ENCODE results near the gene CALCOCO2.

Gene CALCOCO2

DNA sequence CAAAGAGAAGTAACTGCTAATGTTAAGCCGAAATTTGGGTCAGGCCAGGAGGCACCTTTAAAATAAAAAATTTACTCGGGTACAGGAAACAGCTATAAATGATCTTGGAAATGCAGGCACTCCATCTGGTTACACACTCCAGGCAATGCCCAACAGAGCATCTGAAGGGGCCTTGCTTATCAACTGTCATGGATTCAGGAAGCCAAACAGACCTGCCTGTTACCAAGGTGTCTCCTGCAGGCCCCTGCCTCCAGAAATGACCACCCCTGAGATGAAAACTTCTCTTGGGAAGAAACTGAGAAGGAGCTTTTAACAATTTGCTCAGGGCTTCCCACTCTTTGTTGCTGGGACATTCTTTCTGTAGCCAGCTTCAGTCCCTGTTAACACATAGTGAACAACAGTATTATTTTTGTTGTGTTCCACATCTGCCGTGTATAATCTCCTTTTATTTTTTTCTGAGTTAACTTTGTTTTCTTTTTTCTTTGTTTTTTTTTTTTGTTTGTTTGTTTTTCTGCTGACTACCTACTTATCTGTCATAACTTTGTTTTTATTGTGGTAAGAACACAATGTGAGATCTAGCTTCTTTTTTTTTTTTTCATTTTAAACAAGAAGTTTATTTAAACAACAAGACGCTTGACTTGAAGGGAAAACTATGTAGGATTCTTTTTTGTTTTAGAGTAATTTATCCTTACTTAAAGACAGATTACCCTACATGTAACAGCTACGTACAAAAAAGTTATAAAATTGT lies 43.0 kb downstream of the CALCOCO2 start:
- DNase-seq, result no peak

DNA sequence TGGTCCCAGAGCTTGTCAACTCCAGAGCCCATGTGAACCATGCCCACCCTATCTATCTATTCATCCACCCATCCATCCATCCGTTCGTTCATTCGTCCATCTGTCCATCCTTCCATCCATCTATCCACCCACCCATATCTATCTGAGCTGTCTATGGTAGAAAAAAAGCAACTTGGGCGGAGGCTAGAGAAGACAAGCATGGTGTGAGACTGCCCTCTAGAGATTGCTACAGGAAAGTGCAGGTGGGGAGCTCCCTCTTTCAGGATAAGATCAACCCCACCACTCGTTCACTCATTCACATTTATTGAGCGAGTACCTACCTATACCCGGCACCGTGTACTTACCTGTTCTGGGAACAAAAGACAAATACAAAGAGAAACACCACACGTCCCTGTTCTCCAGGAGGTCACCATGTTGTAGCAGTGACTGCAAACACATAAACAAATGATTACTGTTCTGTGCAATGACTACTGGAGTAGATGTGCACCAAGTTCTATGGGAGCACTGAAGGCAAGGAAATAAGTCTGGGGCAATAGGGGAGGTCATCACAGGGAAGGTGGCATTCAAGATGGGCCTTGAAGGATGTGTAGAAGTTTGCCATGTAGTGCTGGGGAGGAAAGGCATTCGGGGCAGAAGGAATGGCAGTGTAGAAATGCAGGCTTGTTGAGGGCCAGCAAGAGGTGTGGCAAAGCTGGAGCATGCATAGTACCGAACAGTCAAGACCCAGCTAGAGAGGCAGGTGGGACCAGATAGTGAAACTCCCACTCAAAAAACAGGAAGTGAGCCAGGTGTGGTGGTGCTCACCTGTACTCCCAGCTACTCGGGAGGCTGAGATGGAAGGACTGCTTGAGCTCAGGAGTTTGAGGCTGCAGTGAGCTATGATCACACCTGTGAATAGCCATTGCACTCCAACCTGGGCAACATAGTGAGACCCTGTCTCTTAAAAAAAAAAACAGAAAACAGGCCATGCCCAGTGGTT lies 48.4 kb downstream of the CALCOCO2 start:
- peak; percentile 53 to 58 for DNase-seq

DNA sequence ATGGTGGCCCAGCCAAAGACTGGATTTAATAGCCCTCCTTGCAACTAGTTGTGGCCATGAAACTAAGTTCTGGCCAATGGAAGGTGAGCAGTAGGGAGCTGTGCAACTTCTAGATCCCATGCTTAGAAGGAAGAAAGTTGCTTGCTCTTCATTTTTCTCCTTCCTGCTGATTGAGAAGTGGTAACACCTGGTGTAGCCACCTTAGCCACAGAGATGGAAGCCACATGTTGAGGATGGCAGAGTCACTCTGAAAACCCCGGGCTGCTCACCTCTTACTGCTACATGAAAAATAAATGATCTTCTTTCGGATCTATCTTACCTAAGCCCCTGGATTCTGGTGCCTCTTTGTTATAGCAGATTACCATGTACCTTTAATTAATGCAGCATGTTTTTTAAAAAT lies 51.4 kb downstream of the CALCOCO2 start:
- DNase-seq, result no peak

DNA sequence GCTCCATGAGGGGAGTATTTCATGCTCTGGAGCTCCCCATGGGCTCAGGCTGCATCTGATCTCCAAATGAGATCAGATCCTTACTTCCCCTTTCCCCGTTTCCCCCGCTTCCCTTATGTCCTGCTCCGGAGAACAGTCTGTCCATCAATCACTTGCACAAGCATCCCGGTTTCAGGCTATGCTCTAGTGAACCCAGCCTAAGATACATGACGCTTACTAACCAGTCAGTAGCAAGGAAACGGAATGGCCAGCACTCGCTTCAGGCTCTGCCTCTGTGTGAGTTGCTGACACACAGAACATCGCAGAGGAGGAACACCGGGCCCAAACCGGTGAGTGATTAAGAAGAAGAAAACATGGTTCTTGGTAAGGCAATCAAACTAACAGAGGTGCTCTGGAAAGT lies 52.3 kb downstream of the CALCOCO2 start:
- DNase-seq, result no peak

DNA sequence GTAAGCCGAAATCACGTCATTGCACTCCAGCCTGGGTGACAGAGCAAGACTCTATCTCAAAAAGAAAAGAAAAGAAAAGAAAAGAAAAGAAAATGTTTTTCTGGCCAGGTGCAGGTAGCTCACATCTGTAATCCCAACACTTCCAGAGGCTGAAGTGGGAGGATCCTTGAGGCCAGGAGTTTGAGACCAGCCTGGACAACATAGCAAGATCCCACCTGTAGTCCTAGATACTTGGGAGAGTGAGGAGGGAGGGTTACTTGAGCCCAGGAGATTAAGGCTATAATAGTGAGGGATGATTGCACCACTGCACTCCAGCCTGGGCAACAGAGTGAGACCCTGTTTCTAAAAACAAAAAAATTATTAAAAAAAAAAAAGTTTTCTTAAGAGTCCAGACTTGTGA lies 59.3 kb downstream of the CALCOCO2 start:
- DNase-seq, result no peak

DNA sequence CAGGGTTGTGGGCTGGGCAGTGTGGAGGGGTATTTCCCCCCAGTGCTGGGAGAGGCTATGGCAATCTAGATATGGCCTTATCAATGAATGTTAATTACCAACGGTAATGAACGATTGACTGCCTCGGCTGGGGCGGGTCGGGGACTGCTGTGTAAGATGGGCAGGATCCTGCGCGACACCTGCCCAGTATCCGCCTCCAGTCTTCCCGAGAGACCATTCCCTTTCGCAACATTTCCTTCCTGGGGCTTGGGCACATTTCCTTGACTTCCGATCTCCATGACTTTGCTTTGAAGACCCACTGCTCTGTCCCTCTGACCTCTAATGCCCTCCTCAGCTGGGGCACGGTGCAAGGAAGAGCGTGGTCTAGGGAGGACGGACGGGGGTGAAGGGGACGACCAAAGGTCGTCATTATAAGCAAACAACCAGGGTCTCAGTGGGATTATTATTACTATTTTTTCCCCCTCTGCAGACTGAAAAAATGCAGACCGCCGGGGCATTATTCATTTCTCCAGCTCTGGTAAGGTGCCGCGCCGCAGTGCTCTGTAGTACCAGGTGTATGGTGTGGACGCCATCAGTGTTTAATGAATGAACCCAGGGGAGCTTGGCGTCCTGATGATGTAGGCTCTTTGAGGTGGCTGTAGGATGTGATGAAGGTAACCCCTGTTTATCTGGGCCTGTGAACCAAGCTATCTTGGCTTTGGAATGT lies 62.3 kb downstream of the CALCOCO2 start:
- DNase-seq, result no peak

DNA sequence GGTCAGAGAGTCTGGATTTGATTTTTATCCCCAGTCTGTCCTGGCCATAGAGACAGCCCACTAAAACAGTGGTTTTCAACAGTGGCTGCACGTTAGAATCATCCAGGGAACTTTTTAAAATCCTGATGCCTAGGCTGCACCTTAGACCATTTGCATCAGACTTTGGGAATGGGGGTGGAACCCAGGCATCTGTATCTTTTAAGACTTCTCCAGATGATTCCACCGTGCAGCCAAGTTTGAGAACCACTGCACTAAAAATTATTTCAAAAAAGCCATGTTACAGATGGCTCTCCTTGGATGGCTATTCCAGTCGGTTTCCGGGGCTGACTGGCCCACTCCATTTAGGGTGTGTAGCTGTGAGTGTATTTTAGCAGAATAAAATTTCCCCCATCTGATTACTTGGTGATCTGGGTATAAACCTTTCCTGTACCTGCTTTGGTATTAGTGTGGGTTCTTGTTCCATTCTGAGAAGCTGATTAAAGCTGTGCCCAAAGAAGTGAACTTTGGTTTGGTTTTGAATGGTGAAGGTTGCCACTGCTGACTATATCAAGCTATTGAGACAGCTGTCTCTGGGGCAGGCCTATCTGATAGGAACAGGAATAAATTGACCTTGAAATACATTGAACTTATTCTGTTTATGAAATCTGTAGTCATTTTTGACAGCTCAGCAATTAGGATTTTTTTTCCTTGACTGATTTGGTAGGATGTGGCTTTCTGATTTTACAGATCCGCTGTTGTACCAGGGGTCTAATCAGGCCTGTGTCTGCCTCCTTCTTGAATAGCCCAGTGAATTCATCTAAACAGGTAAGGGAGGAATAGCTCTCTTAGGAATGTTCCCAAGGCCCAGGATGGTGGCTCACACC lies 63.0 kb downstream of the CALCOCO2 start:
- DNase-seq, result no peak

DNA sequence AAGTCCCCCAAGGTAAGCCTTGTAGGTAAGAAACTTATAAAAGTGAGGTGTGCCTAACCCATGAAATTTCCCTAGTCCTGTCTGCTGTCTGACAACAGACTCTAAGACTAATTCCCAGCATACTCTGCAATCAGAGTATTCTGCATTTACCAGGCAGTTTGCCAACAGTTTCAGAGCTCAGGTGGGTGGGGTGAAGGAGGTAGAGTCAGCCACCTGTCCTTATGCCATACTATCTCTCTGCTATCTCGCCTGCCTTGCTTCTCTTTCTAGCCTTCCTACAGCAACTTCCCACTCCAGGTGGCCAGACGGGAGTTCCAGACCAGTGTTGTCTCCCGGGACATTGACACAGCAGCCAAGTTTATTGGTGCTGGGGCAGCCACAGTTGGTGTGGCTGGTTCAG lies 64.1 kb downstream of the CALCOCO2 start:
- no peak for DNase-seq

DNA sequence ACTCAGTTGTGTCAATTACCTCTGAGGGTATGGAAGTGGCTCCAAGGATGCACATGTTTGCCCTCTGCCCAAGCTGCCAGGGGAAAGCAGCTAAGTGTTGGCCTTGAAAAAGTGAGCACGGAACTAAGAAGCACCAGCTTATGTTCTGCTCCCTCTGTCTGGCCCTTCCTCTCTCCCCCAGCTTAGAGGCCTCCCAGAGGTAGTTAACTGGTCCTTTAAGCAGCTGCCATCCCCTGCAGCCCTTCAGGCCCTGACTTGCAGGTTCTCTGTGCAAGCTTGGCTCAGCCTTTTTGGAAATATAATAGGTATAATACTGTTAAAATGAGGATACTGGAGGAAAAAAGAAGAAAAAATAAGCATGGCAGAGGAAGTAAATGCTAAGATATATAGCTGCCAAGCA lies 70.4 kb downstream of the CALCOCO2 start:
- DNase-seq, result no peak

DNA sequence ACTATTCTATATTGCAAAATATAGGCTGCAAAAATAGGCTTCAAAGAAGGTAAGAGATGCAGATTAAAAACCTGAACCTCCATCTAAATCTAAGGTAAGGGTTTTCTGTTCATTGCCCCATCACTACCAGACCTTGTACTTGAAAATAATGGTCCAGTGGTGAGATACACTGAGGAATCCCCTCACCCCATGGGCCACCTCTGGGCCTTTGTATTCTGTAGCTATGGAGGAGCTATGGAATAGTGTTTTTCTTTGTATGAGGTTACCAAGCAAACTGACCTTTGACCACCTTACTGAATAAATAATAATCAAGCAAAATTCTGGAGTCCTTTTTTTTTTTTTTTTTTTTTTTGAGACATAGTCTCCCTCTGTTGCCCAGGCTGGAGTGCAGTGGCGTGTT lies 72.6 kb downstream of the CALCOCO2 start:
- no peak for DNase-seq

DNA sequence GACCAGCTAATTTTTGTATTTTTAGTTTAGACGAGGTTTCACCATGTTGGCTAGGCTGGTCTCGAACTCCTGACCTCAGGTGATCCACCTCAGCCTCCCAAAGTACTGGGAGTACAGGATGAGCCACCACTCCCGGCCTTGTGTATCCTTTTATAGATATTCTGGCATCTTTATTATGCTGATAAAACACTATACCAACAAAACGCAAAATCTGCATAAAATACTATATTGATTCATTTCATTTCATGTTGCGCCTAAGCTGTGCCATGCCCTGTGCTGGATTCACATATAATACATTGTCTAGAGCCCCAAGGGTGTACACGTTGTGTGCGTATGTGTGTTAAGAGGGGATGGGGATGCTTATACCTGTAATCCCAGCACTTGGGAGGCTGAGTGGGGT lies 73.6 kb downstream of the CALCOCO2 start:
- no peak for DNase-seq

DNA sequence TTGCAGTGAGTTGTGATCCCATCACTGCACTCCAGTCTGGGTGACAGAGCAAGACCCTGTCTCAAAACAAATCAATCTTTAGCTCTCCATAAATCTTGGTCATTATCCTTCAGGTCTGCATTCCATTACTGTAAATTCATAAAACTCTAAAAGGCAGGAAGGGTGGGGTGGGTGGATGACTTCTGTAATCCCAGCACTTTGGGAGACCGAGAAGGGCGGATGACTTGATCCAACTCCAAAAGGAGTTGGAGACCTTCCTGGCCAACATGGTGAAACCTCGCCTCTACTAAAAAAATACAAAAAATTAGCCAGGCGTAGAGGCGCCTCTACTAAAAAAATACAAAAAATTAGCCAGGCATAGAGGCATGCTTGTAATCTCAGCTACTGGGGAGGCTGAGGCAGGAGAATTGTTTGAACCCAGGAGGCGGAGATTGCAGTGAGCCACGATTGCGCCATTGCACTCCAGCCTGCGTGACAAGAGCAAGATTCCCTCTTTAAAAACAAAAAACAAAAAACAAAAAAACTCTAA lies 75.2 kb downstream of the CALCOCO2 start:
- DNase-seq, result no peak

DNA sequence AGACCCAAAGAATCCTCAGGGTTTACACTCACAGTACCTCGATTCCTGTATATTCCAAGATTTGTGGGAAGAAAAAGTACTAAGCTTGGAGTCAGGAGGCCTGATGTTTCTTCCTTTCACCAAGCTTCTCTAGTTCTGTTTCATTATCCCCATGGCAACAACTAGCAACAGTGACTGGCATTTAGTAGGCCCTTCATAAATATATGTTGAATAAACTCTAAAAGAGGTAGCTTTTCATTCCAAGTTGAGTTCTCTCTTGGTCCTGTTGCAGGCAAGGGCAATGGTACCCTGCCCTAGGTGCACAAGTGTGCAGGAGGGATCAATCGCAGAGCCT lies 76.8 kb downstream of the CALCOCO2 start:
- no peak for DNase-seq

DNA sequence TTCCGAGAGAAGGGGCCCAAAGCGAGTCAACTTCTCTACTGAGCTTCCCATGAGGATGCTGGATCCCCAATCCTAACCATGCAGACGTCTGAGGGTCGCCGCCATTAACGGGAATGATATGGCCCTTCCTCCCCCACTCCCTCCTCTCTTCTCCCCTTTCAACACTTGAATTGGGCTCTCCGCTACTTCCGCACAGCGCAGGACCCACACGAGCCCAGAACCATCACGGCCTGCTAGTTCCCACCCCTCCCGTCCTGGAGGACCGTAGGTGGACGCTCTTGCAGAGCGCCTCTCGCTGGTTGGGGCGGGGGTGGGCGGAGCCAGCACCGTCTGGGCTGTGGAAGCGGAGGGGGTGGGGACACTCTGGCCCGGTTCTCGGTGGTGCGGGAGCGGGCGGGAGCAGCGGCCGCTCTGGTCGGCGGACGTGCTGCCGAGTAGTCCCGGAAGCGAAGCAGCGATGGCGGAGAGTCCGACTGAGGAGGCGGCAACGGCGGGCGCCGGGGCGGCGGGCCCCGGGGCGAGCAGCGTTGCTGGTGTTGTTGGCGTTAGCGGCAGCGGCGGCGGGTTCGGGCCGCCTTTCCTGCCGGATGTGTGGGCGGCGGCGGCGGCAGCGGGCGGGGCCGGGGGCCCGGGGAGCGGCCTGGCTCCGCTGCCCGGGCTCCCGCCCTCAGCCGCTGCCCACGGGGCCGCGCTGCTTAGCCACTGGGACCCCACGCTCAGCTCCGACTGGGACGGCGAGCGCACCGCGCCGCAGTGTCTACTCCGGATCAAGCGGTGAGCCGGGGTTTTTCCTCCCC lies 77.4 kb downstream of the CALCOCO2 start, which contains the start of gene UBE2Z:
Gene UBE2Z (plus strand): TSS at position 361 of the 797 bp plus-strand sequence. CDS start 97 bp downstream, at position 458.
- peak; percentile 88 to 91 for DNase-seq

DNA sequence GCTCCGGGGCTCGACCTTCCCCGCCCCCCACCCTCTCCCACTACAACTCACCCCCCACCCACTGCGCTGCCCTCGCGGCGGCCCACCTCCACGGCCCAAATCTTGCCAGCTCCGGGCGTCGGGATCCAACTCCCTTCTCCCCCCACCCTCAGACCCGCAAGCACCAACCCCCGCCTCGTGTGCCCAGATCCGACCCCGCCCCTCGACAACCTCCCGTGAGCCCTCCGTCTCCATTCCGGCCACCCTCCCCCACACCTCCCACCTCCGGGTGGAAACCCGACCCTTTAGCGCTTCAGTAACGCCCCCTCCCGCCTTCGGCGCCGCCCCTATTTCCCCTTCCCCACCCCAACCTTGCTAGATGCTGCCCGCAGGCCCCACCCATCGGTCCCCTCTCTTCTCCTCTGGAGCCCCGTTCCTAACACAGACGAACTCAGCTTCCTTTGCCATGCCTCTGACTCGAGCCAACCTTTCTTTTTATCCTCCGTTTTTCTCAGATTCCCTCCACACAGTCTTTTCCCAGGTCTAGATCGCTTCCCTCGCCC lies 78.1 kb downstream of the CALCOCO2 start:
- peak; percentile 92 for DNase-seq

DNA sequence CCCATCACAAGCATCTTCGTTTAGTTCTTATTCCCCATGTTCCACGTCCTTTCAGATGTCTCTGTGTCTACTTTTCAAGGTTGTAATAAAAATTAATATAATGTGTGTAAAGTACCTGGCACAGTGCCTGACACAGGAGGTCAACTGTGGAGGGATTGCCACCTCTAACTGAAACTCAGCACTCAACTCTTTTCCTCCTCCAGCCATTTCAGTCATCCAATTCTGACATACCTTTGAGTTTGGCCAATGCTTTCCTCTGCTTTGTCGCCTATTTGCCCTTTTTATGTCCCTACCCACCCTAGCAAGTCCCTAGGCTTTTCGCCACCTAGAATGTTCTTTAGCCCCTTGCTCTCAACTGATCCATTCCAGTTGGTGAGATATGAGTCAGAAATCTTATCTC lies 78.9 kb downstream of the CALCOCO2 start:
- no peak for DNase-seq

DNA sequence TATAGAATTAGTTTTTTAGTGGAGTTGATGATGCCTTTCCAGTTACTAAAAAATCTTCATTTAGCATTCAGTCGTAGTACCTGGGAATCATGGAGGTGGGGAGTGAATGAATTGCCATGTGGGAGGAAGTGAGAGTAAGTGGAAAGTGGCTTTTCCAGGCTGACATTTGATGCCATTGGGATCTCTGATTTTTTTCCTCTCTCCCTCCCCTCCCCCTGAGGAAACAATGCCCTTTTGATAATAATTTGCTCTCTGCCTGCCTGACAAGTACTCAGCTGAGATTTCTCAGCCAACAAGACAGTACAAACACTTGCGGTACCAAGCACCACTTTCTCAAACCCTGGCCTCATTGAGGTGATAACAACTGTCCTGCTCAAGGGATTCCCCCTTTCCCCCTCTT lies 79.5 kb downstream of the CALCOCO2 start:
- no peak for DNase-seq

DNA sequence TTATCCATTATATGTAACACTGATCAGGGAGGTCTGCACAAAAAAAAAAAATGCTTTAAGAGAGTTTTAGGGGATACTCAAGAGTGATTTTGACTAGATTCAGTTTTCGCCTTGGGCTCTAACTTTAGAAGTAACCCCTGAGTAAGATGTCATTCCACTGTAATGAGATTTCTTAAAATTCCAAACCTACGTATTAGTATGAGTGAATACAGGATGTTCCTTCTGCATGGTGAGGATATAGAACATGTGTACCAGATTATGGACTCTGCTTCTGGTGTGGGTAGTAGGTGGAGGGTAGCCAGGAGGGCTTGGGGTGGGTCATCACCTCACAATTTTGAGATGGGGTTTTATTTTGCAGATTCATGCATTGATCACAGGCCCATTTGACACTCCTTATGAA lies 81.6 kb downstream of the CALCOCO2 start:
- no peak for DNase-seq

Measured in activated CD4-positive, alpha-beta T cell treated with anti-CD3 and anti-CD28 coated beads for 4 hours (primary cell).